Liver (tissue), 9 donors: Measurements from ENCODE around the gene POLR3GL. TPM values are rescaled to one million over a fixed set of nuclear protein-coding genes. Genes with fewer than 3 reads are reported as not detected.

Source experiments
- DNase-seq: peaks from one replicate; pipeline ENCODE4 v3.0.0-alpha.2; 2017; ENCODE audit warnings: low spot score
- H3K27ac ChIP-seq, 2 donors: one replicate each; pipeline ENCODE4 v1.7.0; 2013; ENCODE audit warnings: inconsistent platforms in 2 of 2, low read length in 2 of 2, control low read depth in 1 of 2, low read depth in 1 of 2, mild to moderate bottlenecking in 1 of 2
- H3K27me3 ChIP-seq, 4 donors: one replicate each; pipeline versions ENCODE4 v1.6.1 to v1.7.0; 2013; ENCODE audit warnings: low read length in 3 of 4, inconsistent platforms in 1 of 4, mild to moderate bottlenecking in 1 of 4, moderate library complexity in 1 of 4; ENCODE audit not compliant: control insufficient read depth in 4 of 4, insufficient read depth in 4 of 4
- H3K36me3 ChIP-seq, 4 donors: one replicate each; pipeline versions ENCODE4 v1.6.1 to v1.7.0; 2013; ENCODE audit warnings: low read length in 3 of 4, mild to moderate bottlenecking in 3 of 4, low read depth in 1 of 4, moderate library complexity in 1 of 4; ENCODE audit not compliant: control insufficient read depth in 4 of 4, insufficient read depth in 3 of 4
- H3K4me1 ChIP-seq, 4 donors: one replicate each; pipeline versions ENCODE4 v1.6.1 to v1.7.0; 2013; ENCODE audit warnings: low read length in 3 of 4, mild to moderate bottlenecking in 3 of 4, moderate library complexity in 1 of 4; ENCODE audit not compliant: control insufficient read depth in 4 of 4, insufficient read depth in 4 of 4
- H3K4me3 ChIP-seq, 3 donors: one replicate each; pipeline versions ENCODE4 v1.6.1 to v1.7.0; 2013; ENCODE audit warnings: low read length in 3 of 3, control low read depth in 1 of 3, low read depth in 1 of 3, mild to moderate bottlenecking in 1 of 3
- H3K9ac ChIP-seq, 2 donors: one replicate each; pipeline ENCODE4 v1.7.0; 2013; ENCODE audit warnings: low read length in 2 of 2, mild to moderate bottlenecking in 2 of 2, moderate library complexity in 2 of 2, control low read depth in 1 of 2, low read depth in 1 of 2
- H3K9me3 ChIP-seq, 4 donors: one replicate each; pipeline versions ENCODE4 v1.6.1 to v1.7.0; 2013; ENCODE audit warnings: low read length in 3 of 4; ENCODE audit not compliant: control insufficient read depth in 4 of 4
- EGR1 ChIP-seq, 2 donors: IDR thresholded peaks; 2 replicates each; pipeline ENCODE4 v1.6.1; 2016 to 2018; ENCODE audit warnings: antibody characterized with exemption in 2 of 2, low read depth in 2 of 2
- FOXA1 ChIP-seq: IDR thresholded peaks from 2 replicates; pipeline ENCODE4 v1.6.1; 2016; ENCODE audit warnings: antibody characterized with exemption
- FOXA2 ChIP-seq: IDR thresholded peaks from 2 replicates; pipeline ENCODE4 v1.6.1; 2016; ENCODE audit warnings: antibody characterized with exemption
- GABPA ChIP-seq, 2 donors: IDR thresholded peaks in 1 of 2; conservative IDR thresholded peaks in 1 of 2; 2 replicates each; pipeline ENCODE4 v1.6.1; 2016; ENCODE audit warnings: antibody characterized with exemption in 2 of 2, mild to moderate bottlenecking in 1 of 2, moderate library complexity in 1 of 2
- HNF4A ChIP-seq, 2 donors: conservative IDR thresholded peaks; 2 replicates each; pipeline ENCODE4 v1.6.1; 2016; ENCODE audit warnings: antibody characterized with exemption in 2 of 2, mild to moderate bottlenecking in 2 of 2
- HNF4G ChIP-seq: IDR thresholded peaks from 2 replicates; pipeline ENCODE4 v1.6.1; 2016; ENCODE audit warnings: antibody characterized with exemption
- NR2F2 ChIP-seq: IDR thresholded peaks from 2 replicates; pipeline ENCODE4 v1.6.1; 2016; ENCODE audit warnings: antibody characterized with exemption
- RAD21 ChIP-seq, 2 donors: IDR thresholded peaks; 2 replicates each; pipeline ENCODE4 v1.6.1; 2016; ENCODE audit warnings: antibody characterized with exemption in 2 of 2, mild to moderate bottlenecking in 2 of 2
- SP1 ChIP-seq: IDR thresholded peaks from 2 replicates; pipeline ENCODE4 v1.6.1; 2018; ENCODE audit warnings: antibody characterized with exemption, mild to moderate bottlenecking
- TAF1 ChIP-seq: conservative IDR thresholded peaks from 2 replicates; pipeline ENCODE4 v1.6.1; 2016; ENCODE audit warnings: antibody characterized with exemption, mild to moderate bottlenecking
- YY1 ChIP-seq: IDR thresholded peaks from 2 replicates; pipeline ENCODE4 v1.6.1; 2016; ENCODE audit warnings: antibody characterized with exemption, mild to moderate bottlenecking
- WGBS: extraction: QIAGEN DNeasy Blood & Tissue Kit; methylation state at CpG from one replicate; pipeline ENCODE4 v1.1.7; 2013; 5-methylcytosine and 5-hydroxymethylcytosine counted together
- polyA plus RNA-seq, 2 donors: library from polyadenylated mRNA; stranded (reverse) in 1 of 2; unstranded in 1 of 2; fragments of 200-250 nt in 1 of 2; fragments of >200 nt in 1 of 2; fragmentation: Nextera tagmentation in 1 of 2; extraction: Ambion mirVana in 1 of 2; gene quantifications; one replicate each; pipeline versions ENCODE4 v1.2.1 to v1.2.3, GENCODE V29; 2013 to 2015
- total RNA-seq, 2 donors: library from RNA; depleted of rRNA; stranded (reverse); fragments of >200 nt; gene quantifications; one replicate each; pipeline ENCODE4 v1.2.3, GENCODE V29; 2014
- TF ChIP-seq, protein P1 (sequence below): IDR thresholded peaks from 2 replicates; pipeline ENCODE4 v1.6.1; 2016; ENCODE audit warnings: antibody characterized with exemption
- TF ChIP-seq, protein P2 (sequence below): fragments of 150-350 bp; IDR thresholded peaks from 2 replicates; pipeline ENCODE4 v1.5.1; 2017; ENCODE audit warnings: improper control_type of control experiment, low read depth, low read length; ENCODE audit not compliant: missing input control
- TF ChIP-seq, protein P3 (sequence below): IDR thresholded peaks from 2 replicates; pipeline ENCODE4 v1.6.1; 2016; ENCODE audit warnings: antibody characterized with exemption
- TF ChIP-seq, protein P4 (sequence below): IDR thresholded peaks from 2 replicates; pipeline ENCODE4 v1.6.1; 2016; ENCODE audit warnings: antibody characterized with exemption, mild to moderate bottlenecking
- donor health status: healthy.
- donor health status: healthy.
- donor health status: healthy.
- donor health status: healthy.
- donor health status: healthy.

The POLR3GL gene
- total and polyA plus RNA-seq, 4 donors = 11.9 to 23.4 (median 16.2) TPM

DNA sequence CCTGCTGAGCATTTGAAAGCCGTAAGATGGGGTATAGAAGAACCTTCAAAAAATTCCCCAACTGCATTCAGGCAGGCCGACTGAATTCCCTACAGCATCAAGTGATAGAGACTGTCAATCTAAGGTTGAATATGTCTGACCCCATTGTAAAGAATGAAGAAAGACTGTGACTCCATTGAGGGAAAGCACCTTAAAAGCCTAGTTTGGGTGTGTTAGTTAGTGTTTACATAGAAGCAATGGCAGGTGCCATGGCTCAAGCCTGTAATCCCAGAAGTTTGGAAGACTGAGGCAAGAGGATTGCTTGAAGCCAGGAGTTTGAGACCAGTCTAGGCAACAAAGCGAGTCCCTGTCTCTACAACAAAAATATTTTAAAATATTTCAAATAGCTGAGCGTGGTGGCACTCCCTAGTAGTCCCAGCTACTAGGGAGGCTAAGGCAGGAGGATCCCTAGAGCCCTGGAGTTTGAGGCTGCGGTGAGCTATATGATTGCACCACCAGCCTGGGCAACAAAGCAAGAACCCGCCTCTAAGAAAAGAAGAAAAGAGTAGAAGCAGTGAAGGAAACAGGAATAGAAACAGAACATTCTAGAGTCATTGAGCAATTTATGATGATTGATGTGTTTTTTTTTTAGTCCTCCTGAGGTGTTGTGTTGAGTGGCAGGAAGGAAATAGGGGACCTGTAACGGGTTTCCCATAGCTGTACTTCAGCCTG lies 15.4 kb downstream of the POLR3GL start:
- no peaks in the 10 kb centered on the region for H3K27me3 ChIP-seq
- peaks cover 18 to 46% (median 34%) of the 10 kb centered on the region in 4 donors for H3K4me1 ChIP-seq
- no peak for DNase-seq
- no peak overlapping the region for H3K4me3 ChIP-seq
- WGBS = 69% methylated on average over 7 of the region's 7 CpGs
- peaks cover 0 to 8% (median 0%) of the 10 kb centered on the region in 4 donors for H3K36me3 ChIP-seq
- H3K9me3 ChIP-seq = no peaks in the 10 kb centered on the region
- peak overlapping the region; percentile 72 to 87 for H3K27ac ChIP-seq
- TF ChIP-seq SP1 (no peak), HNF4G (no peak), EGR1 (IDR thresholded peaks at IDR 0.05; ENCODE audit: low read depth in 2 of 2) (no peak), GABPA (IDR thresholded peaks at IDR 0.05 in 1 of 2, conservative IDR thresholded peaks at IDR 0.05 in 1 of 2) (no peak), YY1 (no peak), FOXA1 (no peak), HNF4A (conservative IDR thresholded peaks at IDR 0.05) (no peak), TAF1 (no peak), NR2F2 (no peak), FOXA2 (no peak), RAD21 (IDR thresholded peaks at IDR 0.05) (no peak)
- TF ChIP-seq, protein P1, sequence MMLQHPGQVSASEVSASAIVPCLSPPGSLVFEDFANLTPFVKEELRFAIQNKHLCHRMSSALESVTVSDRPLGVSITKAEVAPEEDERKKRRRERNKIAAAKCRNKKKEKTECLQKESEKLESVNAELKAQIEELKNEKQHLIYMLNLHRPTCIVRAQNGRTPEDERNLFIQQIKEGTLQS = no peak
- TF ChIP-seq, protein P2, sequence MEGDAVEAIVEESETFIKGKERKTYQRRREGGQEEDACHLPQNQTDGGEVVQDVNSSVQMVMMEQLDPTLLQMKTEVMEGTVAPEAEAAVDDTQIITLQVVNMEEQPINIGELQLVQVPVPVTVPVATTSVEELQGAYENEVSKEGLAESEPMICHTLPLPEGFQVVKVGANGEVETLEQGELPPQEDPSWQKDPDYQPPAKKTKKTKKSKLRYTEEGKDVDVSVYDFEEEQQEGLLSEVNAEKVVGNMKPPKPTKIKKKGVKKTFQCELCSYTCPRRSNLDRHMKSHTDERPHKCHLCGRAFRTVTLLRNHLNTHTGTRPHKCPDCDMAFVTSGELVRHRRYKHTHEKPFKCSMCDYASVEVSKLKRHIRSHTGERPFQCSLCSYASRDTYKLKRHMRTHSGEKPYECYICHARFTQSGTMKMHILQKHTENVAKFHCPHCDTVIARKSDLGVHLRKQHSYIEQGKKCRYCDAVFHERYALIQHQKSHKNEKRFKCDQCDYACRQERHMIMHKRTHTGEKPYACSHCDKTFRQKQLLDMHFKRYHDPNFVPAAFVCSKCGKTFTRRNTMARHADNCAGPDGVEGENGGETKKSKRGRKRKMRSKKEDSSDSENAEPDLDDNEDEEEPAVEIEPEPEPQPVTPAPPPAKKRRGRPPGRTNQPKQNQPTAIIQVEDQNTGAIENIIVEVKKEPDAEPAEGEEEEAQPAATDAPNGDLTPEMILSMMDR = no peak
- TF ChIP-seq, protein P3, sequence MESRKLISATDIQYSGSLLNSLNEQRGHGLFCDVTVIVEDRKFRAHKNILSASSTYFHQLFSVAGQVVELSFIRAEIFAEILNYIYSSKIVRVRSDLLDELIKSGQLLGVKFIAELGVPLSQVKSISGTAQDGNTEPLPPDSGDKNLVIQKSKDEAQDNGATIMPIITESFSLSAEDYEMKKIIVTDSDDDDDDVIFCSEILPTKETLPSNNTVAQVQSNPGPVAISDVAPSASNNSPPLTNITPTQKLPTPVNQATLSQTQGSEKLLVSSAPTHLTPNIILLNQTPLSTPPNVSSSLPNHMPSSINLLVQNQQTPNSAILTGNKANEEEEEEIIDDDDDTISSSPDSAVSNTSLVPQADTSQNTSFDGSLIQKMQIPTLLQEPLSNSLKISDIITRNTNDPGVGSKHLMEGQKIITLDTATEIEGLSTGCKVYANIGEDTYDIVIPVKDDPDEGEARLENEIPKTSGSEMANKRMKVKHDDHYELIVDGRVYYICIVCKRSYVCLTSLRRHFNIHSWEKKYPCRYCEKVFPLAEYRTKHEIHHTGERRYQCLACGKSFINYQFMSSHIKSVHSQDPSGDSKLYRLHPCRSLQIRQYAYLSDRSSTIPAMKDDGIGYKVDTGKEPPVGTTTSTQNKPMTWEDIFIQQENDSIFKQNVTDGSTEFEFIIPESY = no peak
- TF ChIP-seq, protein P4, sequence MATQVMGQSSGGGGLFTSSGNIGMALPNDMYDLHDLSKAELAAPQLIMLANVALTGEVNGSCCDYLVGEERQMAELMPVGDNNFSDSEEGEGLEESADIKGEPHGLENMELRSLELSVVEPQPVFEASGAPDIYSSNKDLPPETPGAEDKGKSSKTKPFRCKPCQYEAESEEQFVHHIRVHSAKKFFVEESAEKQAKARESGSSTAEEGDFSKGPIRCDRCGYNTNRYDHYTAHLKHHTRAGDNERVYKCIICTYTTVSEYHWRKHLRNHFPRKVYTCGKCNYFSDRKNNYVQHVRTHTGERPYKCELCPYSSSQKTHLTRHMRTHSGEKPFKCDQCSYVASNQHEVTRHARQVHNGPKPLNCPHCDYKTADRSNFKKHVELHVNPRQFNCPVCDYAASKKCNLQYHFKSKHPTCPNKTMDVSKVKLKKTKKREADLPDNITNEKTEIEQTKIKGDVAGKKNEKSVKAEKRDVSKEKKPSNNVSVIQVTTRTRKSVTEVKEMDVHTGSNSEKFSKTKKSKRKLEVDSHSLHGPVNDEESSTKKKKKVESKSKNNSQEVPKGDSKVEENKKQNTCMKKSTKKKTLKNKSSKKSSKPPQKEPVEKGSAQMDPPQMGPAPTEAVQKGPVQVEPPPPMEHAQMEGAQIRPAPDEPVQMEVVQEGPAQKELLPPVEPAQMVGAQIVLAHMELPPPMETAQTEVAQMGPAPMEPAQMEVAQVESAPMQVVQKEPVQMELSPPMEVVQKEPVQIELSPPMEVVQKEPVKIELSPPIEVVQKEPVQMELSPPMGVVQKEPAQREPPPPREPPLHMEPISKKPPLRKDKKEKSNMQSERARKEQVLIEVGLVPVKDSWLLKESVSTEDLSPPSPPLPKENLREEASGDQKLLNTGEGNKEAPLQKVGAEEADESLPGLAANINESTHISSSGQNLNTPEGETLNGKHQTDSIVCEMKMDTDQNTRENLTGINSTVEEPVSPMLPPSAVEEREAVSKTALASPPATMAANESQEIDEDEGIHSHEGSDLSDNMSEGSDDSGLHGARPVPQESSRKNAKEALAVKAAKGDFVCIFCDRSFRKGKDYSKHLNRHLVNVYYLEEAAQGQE = no peak
- peak overlapping the region; percentile 13 to 84 for H3K9ac ChIP-seq
